HL-60 (cell line): ENCODE results near the gene GZMM.

Source experiments
- DNase-seq, 2 experiments: peaks; one replicate each; pipeline ENCODE4 v3.0.0-alpha.2; 2010 to 2020; ENCODE audit warnings: low read depth in 1 of 2, low spot score in 1 of 2
- H3K27ac ChIP-seq: fragments of 250-450 bp; sonication (Bioruptor Pico); replicated peaks from 2 replicates; pipeline ENCODE4 v1.5.1; 2020; ENCODE audit warnings: mild to moderate bottlenecking, moderate library complexity
- H3K27me3 ChIP-seq: fragments of 250-450 bp; sonication (Bioruptor Pico); 2 replicates; pipeline ENCODE4 v1.5.1; 2021; ENCODE audit warnings: mild to moderate bottlenecking, moderate library complexity; ENCODE audit not compliant: insufficient read depth, poor library complexity, severe bottlenecking
- H3K4me3 ChIP-seq: replicated peaks from 2 replicates; pipeline ENCODE4 v1.5.1; 2011; ENCODE audit warnings: mild to moderate bottlenecking, control low read depth, low read length; ENCODE audit not compliant: insufficient read depth
- GABPA ChIP-seq: IDR thresholded peaks from 2 replicates; pipeline ENCODE4 v1.6.1; 2012; ENCODE audit warnings: low read depth
- POLR2AphosphoS5 ChIP-seq: IDR thresholded peaks from 2 replicates; pipeline ENCODE4 v1.6.1; 2012; ENCODE audit warnings: low read depth
- REST ChIP-seq: IDR thresholded peaks from 2 replicates; pipeline ENCODE4 v1.6.1; 2012; ENCODE audit warnings: low read depth; ENCODE audit not compliant: insufficient replicate concordance
- SPI1 ChIP-seq: IDR thresholded peaks from 2 replicates; pipeline ENCODE4 v1.6.1; 2012; ENCODE audit warnings: low read depth, mild to moderate bottlenecking, borderline replicate concordance
- TF ChIP-seq, protein P1 (sequence below): IDR thresholded peaks from one replicate; pipeline ENCODE4 v1.5.1; 2011; ENCODE audit warnings: low read length, control low read depth, inconsistent platforms; ENCODE audit not compliant: insufficient read depth

GZMM gene

DNA sequence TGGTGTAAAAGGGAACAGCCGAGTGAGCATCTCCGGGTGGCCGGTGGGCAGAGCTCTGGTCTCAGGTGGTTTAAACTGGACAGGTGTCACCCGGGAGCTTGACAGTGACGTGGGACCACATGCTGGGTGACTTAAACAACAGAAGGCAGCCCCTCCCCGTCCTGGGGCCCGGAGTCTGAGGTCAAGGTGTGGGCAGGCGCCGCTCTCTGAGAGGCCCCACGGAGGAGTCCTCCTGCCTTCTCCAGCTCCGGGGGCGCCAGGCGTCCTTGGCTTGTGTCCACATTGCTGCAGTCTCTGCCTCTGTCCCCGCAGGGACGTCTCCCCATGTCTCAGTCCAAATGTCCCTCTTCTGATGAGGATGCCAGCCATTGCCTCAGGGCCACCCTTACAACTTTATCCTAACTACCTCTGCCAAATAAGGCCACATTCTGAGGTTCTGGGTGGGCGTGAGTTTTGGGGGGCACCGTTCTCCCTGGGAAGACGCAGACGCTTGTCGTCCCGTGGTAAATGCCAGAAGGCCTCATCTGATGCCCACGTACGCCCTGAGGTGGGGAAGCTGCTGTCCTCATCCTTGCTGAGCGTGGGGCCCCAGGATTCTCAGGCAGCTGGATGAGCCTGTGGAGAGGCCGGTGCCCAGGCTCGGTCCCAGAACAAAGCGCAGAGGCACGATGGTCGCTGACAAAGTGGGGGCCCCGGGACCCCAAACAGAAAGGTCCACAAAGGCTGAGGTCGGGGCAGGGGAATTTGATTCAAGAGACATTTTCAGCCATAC, 12.9 kb downstream of the GZMM start:
- TF ChIP-seq GABPA (no peak), SPI1 (no peak), POLR2AphosphoS5 (no peak), REST (no peak)
- TF ChIP-seq, protein P1, sequence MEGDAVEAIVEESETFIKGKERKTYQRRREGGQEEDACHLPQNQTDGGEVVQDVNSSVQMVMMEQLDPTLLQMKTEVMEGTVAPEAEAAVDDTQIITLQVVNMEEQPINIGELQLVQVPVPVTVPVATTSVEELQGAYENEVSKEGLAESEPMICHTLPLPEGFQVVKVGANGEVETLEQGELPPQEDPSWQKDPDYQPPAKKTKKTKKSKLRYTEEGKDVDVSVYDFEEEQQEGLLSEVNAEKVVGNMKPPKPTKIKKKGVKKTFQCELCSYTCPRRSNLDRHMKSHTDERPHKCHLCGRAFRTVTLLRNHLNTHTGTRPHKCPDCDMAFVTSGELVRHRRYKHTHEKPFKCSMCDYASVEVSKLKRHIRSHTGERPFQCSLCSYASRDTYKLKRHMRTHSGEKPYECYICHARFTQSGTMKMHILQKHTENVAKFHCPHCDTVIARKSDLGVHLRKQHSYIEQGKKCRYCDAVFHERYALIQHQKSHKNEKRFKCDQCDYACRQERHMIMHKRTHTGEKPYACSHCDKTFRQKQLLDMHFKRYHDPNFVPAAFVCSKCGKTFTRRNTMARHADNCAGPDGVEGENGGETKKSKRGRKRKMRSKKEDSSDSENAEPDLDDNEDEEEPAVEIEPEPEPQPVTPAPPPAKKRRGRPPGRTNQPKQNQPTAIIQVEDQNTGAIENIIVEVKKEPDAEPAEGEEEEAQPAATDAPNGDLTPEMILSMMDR = no peak
- no peaks in the 10 kb centered on the region for H3K27me3 ChIP-seq
- H3K27ac ChIP-seq = 0 out of 2 replicates have a peak overlapping the region, but pooled peaks have one; percentile 12
- peak in 1 of 2 experiments; percentile 31 for DNase-seq
- H3K4me3 ChIP-seq = no peak overlapping the region

- Histone ChIP-seq H3K4me3 (no peak overlapping the region), H3K27ac (no peak overlapping the region), H3K27me3 (no peaks in the 10 kb centered on the region)
- TF ChIP-seq, protein P1 = no peak
- TF ChIP-seq POLR2AphosphoS5 = peak; percentile 9; the same call in 1 of the 2 replicates
- DNase-seq = no peak
These were observed 15.1 kb downstream of the GZMM start for GRCh38 chr19:558770-559439.

DNA sequence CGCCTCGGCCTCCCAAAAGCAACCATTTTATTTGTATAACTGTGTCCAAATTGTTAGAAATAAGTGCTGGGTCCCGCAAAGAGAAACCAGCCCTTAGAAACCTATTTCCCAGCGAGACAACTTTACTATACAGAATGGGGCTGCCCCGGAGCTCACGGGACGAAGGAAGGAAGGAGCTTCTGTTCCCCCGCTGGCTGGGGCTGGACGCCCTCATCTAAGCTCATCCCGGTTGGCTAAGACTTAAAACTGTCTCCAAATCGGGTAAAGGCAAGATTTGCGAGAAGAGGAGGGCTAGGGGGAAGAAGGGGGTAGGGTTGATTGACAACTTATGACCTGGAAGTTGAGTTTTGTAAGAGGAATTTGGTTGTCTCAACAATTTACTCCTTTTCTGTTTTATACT, 16.3 kb downstream of the GZMM start:
- Histone ChIP-seq H3K27me3 (no peaks in the 10 kb centered on the region), H3K27ac (no peak overlapping the region), H3K4me3 (no peak overlapping the region)
- DNase-seq = no peak
- TF ChIP-seq POLR2AphosphoS5 (no peak; the same call in 1 of the 2 replicates), GABPA (no peak), REST (no peak), SPI1 (no peak)
- TF ChIP-seq, protein P1 = no peak
